H9 (cell line): ENCODE data around the gene TST. TPM values are rescaled to one million over a fixed set of nuclear protein-coding genes. Genes with fewer than 3 reads are reported as not detected.

Source experiments
- DNase-seq: peaks from one replicate; pipeline ENCODE4 v3.0.0-alpha.2; 2017
- H2AFZ ChIP-seq: one replicate; pipeline ENCODE4 v1.6.1; 2013; ENCODE audit warnings: mild to moderate bottlenecking, low read length, control low read depth, moderate library complexity
- H2AK5ac ChIP-seq: 2 replicates; pipeline ENCODE4 v1.6.1; 2013; ENCODE audit warnings: low read length, control low read depth, mixed read lengths; ENCODE audit not compliant: insufficient read length
- H2BK120ac ChIP-seq: one replicate; pipeline ENCODE4 v1.6.1; 2013; ENCODE audit warnings: low read depth, mild to moderate bottlenecking, low read length, control low read depth, inconsistent platforms; ENCODE audit not compliant: poor library complexity, severe bottlenecking
- H2BK12ac ChIP-seq: 2 replicates; pipeline ENCODE4 v1.6.1; 2013; ENCODE audit warnings: low read length, control low read depth, mixed read lengths, low read depth; ENCODE audit not compliant: insufficient read length
- H2BK15ac ChIP-seq: 2 replicates; pipeline ENCODE4 v1.6.1; 2013; ENCODE audit warnings: low read depth, low read length, control low read depth
- H2BK20ac ChIP-seq: one replicate; pipeline ENCODE4 v1.6.1; 2013; ENCODE audit warnings: low read depth, mild to moderate bottlenecking, low read length, control low read depth, inconsistent platforms; ENCODE audit not compliant: poor library complexity, severe bottlenecking
- H2BK5ac ChIP-seq: 2 replicates; pipeline ENCODE4 v1.6.1; 2013; ENCODE audit warnings: low read length, control low read depth, mixed read lengths; ENCODE audit not compliant: insufficient read length
- H3K14ac ChIP-seq: 2 replicates; pipeline ENCODE4 v1.6.1; 2013; ENCODE audit warnings: low read length, control low read depth; ENCODE audit not compliant: insufficient read depth
- H3K18ac ChIP-seq: 2 replicates; pipeline ENCODE4 v1.6.1; 2013; ENCODE audit warnings: low read depth, mild to moderate bottlenecking, mixed read lengths, low read length, control low read depth; ENCODE audit not compliant: insufficient read length
- H3K23ac ChIP-seq: 2 replicates; pipeline ENCODE4 v1.6.1; 2013; ENCODE audit warnings: low read length, control low read depth, mixed read lengths, low read depth; ENCODE audit not compliant: insufficient read length
- H3K23me2 ChIP-seq: 2 replicates; pipeline ENCODE4 v1.6.1; 2013; ENCODE audit warnings: low read depth, mild to moderate bottlenecking, mixed read lengths, low read length, control low read depth; ENCODE audit not compliant: insufficient read length, poor library complexity, severe bottlenecking
- H3K27ac ChIP-seq: 2 replicates; pipeline ENCODE4 v1.5.1; 2013; ENCODE audit warnings: low read length, control low read depth, mixed read lengths, low read depth; ENCODE audit not compliant: insufficient read length
- H3K27me3 ChIP-seq: 2 replicates; pipeline ENCODE4 v1.6.1; 2013; ENCODE audit warnings: low read length, control low read depth, inconsistent platforms; ENCODE audit not compliant: insufficient read depth
- H3K4ac ChIP-seq: 2 replicates; pipeline ENCODE4 v1.6.1; 2013; ENCODE audit warnings: low read depth, mild to moderate bottlenecking, control low read depth, inconsistent platforms, low read length, moderate library complexity
- H3K4me1 ChIP-seq: 2 replicates; pipeline ENCODE4 v1.6.1; 2013; ENCODE audit warnings: low read length, control low read depth, inconsistent platforms; ENCODE audit not compliant: insufficient read depth
- H3K4me2 ChIP-seq: 2 replicates; pipeline ENCODE4 v1.6.1; 2013; ENCODE audit warnings: low read length, control low read depth, mixed read lengths; ENCODE audit not compliant: insufficient read length, insufficient read depth
- H3K56ac ChIP-seq: 2 replicates; pipeline ENCODE4 v1.6.1; 2013; ENCODE audit warnings: low read depth, mild to moderate bottlenecking, mixed read lengths, low read length, control low read depth; ENCODE audit not compliant: insufficient read length
- H3K79me1 ChIP-seq: 2 replicates; pipeline ENCODE4 v1.6.1; 2013; ENCODE audit warnings: low read depth, mild to moderate bottlenecking, moderate library complexity, low read length, control low read depth, inconsistent platforms; ENCODE audit not compliant: insufficient read depth, poor library complexity, severe bottlenecking
- H3K79me2 ChIP-seq: 2 replicates; pipeline ENCODE4 v1.6.1; 2013; ENCODE audit warnings: low read length, control low read depth, inconsistent platforms; ENCODE audit not compliant: insufficient read depth
- H3K9ac ChIP-seq: 2 replicates; pipeline ENCODE4 v1.6.1; 2013; ENCODE audit warnings: low read length, control low read depth, mixed read lengths; ENCODE audit not compliant: insufficient read length; ENCODE audit errors: extremely low read depth
- H3K9me3 ChIP-seq: one replicate; pipeline ENCODE4 v1.6.1; 2013; ENCODE audit warnings: low read depth, low read length, inconsistent platforms; ENCODE audit not compliant: control insufficient read depth
- H3T11ph ChIP-seq: one replicate; pipeline ENCODE4 v1.6.1; 2013; ENCODE audit warnings: mild to moderate bottlenecking, low read length, control low read depth, inconsistent platforms
- H4K20me1 ChIP-seq: one replicate; pipeline ENCODE4 v1.6.1; 2013; ENCODE audit not compliant: control insufficient read depth, insufficient read length, insufficient read depth
- H4K5ac ChIP-seq: 2 replicates; pipeline ENCODE4 v1.6.1; 2013; ENCODE audit warnings: low read depth, mild to moderate bottlenecking, mixed read lengths, low read length, control low read depth; ENCODE audit not compliant: insufficient read length
- H4K8ac ChIP-seq: replicated peaks from 2 replicates; pipeline ENCODE4 v1.6.1; 2013; ENCODE audit warnings: low read length, control low read depth, mixed read lengths, low read depth; ENCODE audit not compliant: insufficient read length
- H4K91ac ChIP-seq: 2 replicates; pipeline ENCODE4 v1.6.1; 2013; ENCODE audit warnings: low read depth, mild to moderate bottlenecking, moderate library complexity, mixed read lengths, low read length, control low read depth; ENCODE audit not compliant: insufficient read length
- H3K27ac Mint-ChIP-seq, 3 experiments: 2 replicates in 2 of 3; 3 replicates in 1 of 3; pipeline ENCODE4 v1.8.0; 2020 to 2021; ENCODE audit warnings: mixed read lengths in 3 of 3, mild to moderate bottlenecking in 1 of 3, moderate library complexity in 1 of 3
- H3K27me3 Mint-ChIP-seq: 2 replicates; pipeline ENCODE4 v1.8.0; 2021; ENCODE audit warnings: low read depth, mild to moderate bottlenecking, moderate library complexity, mixed read lengths
- H3K36me3 Mint-ChIP-seq, 3 experiments: 2 replicates in 2 of 3; 3 replicates in 1 of 3; pipeline ENCODE4 v1.8.0; 2020 to 2021; ENCODE audit warnings: low read depth in 3 of 3, mixed read lengths in 3 of 3; ENCODE audit not compliant: insufficient read depth in 1 of 3
- H3K4me1 Mint-ChIP-seq, 2 experiments: 2 replicates each; pipeline ENCODE4 v1.8.0; 2020; ENCODE audit warnings: mixed read lengths in 2 of 2
- H3K4me3 Mint-ChIP-seq, 2 experiments: 2 replicates in 1 of 2; 3 replicates in 1 of 2; pipeline ENCODE4 v1.8.0; 2020 to 2021; ENCODE audit warnings: mild to moderate bottlenecking in 2 of 2, mixed read lengths in 2 of 2, moderate library complexity in 1 of 2
- H3K9me3 Mint-ChIP-seq, 2 experiments: 2 replicates in 1 of 2; 3 replicates in 1 of 2; pipeline ENCODE4 v1.8.0; 2020; ENCODE audit warnings: mild to moderate bottlenecking in 2 of 2, mixed read lengths in 2 of 2, moderate library complexity in 1 of 2
- WGBS: extraction: QIAGEN DNeasy Blood & Tissue Kit; methylation state at CpG from one replicate; pipeline ENCODE4 v1.1.7; 2013; ENCODE audit warnings: missing lambda C conversion rate, low lambda C conversion rate, mixed read lengths; ENCODE audit not compliant: insufficient read length; ENCODE audit errors: extremely low coverage; 5-methylcytosine and 5-hydroxymethylcytosine counted together
- total RNA-seq: library from RNA; stranded (reverse); gene quantifications from 2 replicates; pipeline ENCODE4 v1.2.1, GENCODE V29; 2021
- TF ChIP-seq, protein P1 (sequence below): fragments of 200-600 bp; sonication (generic); conservative IDR thresholded peaks from 3 replicates; pipeline ENCODE4 v1.8.0; 2021; ENCODE audit warnings: antibody characterized with exemption, mild to moderate bottlenecking

TST gene
- total RNA-seq, 1 experiment from 2014 or later, result 31.9 TPM

DNA sequence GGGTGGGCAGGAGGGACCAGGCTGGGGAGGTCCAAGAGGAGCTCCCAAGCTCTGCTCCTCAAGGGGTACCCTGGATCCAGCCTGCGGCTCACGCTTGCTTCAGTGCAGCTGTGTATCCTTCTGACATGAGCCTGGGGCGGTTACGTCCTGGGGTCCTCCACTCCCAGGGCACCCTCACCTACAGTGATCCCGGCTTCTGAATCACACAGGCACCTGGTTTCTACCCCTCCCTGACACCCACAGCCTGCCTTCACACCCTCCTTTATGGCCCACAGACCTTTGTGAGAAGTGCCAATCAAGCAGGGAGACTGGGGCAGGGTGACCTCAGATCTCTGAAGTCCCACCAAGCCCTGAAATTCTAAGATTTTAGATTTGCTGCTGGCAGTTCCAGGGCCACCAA, 1.8 kb upstream of the TST start:
- Mint-ChIP-seq H3K4me3 (no peak overlapping the region; a peak in 1 of 5 replicates), H3K4me1 (peaks cover 19 to 32% of the 10 kb centered on the region in 2 experiments), H3K27me3 (no peaks in the 10 kb centered on the region), H3K36me3 (peaks cover 14 to 36% (median 25%) of the 10 kb centered on the region in 3 experiments; a peak in 6 of 7 replicates), H3K27ac (no peak overlapping the region), H3K9me3 (no peaks in the 10 kb centered on the region)
- H2BK15ac ChIP-seq, result no peak overlapping the region
- no peak overlapping the region for H2AK5ac ChIP-seq
- DNase-seq, result no peak
- no peaks in the 10 kb centered on the region for H3K9me3 ChIP-seq
- no peaks in the 10 kb centered on the region for H3K27me3 ChIP-seq
- H3K56ac ChIP-seq, result no peak overlapping the region
- H2BK120ac ChIP-seq, result no peak overlapping the region
- H4K8ac ChIP-seq, result no peak overlapping the region
- TF ChIP-seq, protein P1, sequence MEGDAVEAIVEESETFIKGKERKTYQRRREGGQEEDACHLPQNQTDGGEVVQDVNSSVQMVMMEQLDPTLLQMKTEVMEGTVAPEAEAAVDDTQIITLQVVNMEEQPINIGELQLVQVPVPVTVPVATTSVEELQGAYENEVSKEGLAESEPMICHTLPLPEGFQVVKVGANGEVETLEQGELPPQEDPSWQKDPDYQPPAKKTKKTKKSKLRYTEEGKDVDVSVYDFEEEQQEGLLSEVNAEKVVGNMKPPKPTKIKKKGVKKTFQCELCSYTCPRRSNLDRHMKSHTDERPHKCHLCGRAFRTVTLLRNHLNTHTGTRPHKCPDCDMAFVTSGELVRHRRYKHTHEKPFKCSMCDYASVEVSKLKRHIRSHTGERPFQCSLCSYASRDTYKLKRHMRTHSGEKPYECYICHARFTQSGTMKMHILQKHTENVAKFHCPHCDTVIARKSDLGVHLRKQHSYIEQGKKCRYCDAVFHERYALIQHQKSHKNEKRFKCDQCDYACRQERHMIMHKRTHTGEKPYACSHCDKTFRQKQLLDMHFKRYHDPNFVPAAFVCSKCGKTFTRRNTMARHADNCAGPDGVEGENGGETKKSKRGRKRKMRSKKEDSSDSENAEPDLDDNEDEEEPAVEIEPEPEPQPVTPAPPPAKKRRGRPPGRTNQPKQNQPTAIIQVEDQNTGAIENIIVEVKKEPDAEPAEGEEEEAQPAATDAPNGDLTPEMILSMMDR, result no peak
- H3T11ph ChIP-seq, result no peak overlapping the region
- no peak overlapping the region for H3K23ac ChIP-seq
- peaks cover 2% of the 10 kb centered on the region; the same call in 1 of the 2 replicates for H3K79me2 ChIP-seq
- H2BK12ac ChIP-seq, result no peak overlapping the region
- H3K79me1 ChIP-seq, result no peaks in the 10 kb centered on the region
- WGBS, result no CpG with 5 or more reads among the region's 5 CpGs
- no peak overlapping the region for H2BK20ac ChIP-seq
- H3K18ac ChIP-seq, result no peak overlapping the region
- H2BK5ac ChIP-seq, result no peak overlapping the region
- no peak overlapping the region for H3K27ac ChIP-seq
- no peaks in the 10 kb centered on the region; the same call in 1 of the 2 replicates for H3K4me1 ChIP-seq
- no peak overlapping the region for H2AFZ ChIP-seq
- H3K4ac ChIP-seq, result no peak overlapping the region
- no peak overlapping the region for H3K4me2 ChIP-seq
- H3K9ac ChIP-seq, result no peak overlapping the region
- H4K91ac ChIP-seq, result no peak overlapping the region
- H4K20me1 ChIP-seq, result peaks cover 2% of the 10 kb centered on the region
- H4K5ac ChIP-seq, result no peak overlapping the region
- no peak overlapping the region for H3K14ac ChIP-seq
- H3K23me2 ChIP-seq, result peaks cover 3% of the 10 kb centered on the region
